RWPE2 (cell line): ENCODE measurements around the gene BRDT.

Experiments
- ATAC-seq: fragments of 200-7000 bp; cut with Tn5 transposase; 3 replicates; pipeline ENCODE4 v1.9.1; 2021; ENCODE audit warnings: low read depth
- DNase-seq: peaks from one replicate; pipeline ENCODE4 v3.0.0-alpha.2; 2020; ENCODE audit warnings: low spot score
- H3K27ac ChIP-seq: fragments of 450-650 bp; 2 replicates; pipeline ENCODE4 v1.5.1; 2017; ENCODE audit warnings: mild to moderate bottlenecking; ENCODE audit not compliant: poor library complexity, severe bottlenecking
- H3K27me3 ChIP-seq: fragments of 250-450 bp; sonication (Bioruptor Pico); 2 replicates; pipeline ENCODE4 v1.5.1; 2021; ENCODE audit warnings: mild to moderate bottlenecking, moderate library complexity; ENCODE audit not compliant: insufficient read depth, poor library complexity, severe bottlenecking
- H3K36me3 ChIP-seq: fragments of 250-450 bp; sonication (Bioruptor Pico); 2 replicates; pipeline ENCODE4 v1.5.1; 2020; ENCODE audit warnings: low read depth, mild to moderate bottlenecking, moderate library complexity
- H3K4me1 ChIP-seq: fragments of 250-450 bp; sonication (Bioruptor Pico); 2 replicates; pipeline ENCODE4 v1.5.1; 2021; ENCODE audit warnings: mild to moderate bottlenecking, moderate library complexity; ENCODE audit not compliant: insufficient read depth, poor library complexity, severe bottlenecking
- H3K4me3 ChIP-seq: fragments of 250-450 bp; sonication (Bioruptor Pico); 2 replicates; pipeline ENCODE4 v1.5.1; 2021; ENCODE audit warnings: mild to moderate bottlenecking, moderate library complexity; ENCODE audit not compliant: severe bottlenecking
- H3K9me3 ChIP-seq: fragments of 250-450 bp; sonication (Bioruptor Pico); 2 replicates; pipeline ENCODE4 v1.5.1; 2021; ENCODE audit warnings: mild to moderate bottlenecking, moderate library complexity; ENCODE audit not compliant: severe bottlenecking
- TF ChIP-seq, protein P1 (sequence below): fragments of 450-650 bp; IDR thresholded peaks from one replicate; pipeline ENCODE4 v1.5.1; 2017; ENCODE audit warnings: mild to moderate bottlenecking, moderate library complexity; ENCODE audit not compliant: poor library complexity, severe bottlenecking

Gene BRDT

DNA sequence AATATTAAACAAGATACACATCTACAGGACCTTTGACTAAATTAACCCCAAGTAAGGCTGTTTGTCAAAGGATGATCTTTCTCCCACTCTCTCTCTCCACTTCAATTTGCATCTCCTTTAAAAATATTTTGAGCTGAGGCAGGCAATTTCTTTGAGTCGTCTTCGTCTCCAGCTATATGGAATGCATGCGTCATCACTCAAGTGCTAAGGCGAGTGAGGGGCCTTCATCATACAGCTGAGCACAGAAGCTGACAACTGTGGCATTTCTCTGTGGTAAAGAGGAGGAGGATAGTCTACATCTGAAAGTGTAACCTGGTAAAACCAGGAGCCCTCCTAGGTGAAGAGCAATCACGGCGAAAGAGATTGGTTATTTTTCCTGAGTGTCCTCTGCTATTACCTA, 88.2 kb downstream of the BRDT start:
- H3K9me3 ChIP-seq, result peaks cover 2% of the 10 kb centered on the region
- H3K27ac ChIP-seq, result no peak overlapping the region
- H3K36me3 ChIP-seq, result no peaks in the 10 kb centered on the region
- no peaks in the 10 kb centered on the region for H3K4me1 ChIP-seq
- TF ChIP-seq, protein P1, sequence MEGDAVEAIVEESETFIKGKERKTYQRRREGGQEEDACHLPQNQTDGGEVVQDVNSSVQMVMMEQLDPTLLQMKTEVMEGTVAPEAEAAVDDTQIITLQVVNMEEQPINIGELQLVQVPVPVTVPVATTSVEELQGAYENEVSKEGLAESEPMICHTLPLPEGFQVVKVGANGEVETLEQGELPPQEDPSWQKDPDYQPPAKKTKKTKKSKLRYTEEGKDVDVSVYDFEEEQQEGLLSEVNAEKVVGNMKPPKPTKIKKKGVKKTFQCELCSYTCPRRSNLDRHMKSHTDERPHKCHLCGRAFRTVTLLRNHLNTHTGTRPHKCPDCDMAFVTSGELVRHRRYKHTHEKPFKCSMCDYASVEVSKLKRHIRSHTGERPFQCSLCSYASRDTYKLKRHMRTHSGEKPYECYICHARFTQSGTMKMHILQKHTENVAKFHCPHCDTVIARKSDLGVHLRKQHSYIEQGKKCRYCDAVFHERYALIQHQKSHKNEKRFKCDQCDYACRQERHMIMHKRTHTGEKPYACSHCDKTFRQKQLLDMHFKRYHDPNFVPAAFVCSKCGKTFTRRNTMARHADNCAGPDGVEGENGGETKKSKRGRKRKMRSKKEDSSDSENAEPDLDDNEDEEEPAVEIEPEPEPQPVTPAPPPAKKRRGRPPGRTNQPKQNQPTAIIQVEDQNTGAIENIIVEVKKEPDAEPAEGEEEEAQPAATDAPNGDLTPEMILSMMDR, result no peak
- H3K27me3 ChIP-seq, result no peaks in the 10 kb centered on the region
- no peak for DNase-seq
- ATAC-seq, result no peak
- no peak overlapping the region for H3K4me3 ChIP-seq

DNA sequence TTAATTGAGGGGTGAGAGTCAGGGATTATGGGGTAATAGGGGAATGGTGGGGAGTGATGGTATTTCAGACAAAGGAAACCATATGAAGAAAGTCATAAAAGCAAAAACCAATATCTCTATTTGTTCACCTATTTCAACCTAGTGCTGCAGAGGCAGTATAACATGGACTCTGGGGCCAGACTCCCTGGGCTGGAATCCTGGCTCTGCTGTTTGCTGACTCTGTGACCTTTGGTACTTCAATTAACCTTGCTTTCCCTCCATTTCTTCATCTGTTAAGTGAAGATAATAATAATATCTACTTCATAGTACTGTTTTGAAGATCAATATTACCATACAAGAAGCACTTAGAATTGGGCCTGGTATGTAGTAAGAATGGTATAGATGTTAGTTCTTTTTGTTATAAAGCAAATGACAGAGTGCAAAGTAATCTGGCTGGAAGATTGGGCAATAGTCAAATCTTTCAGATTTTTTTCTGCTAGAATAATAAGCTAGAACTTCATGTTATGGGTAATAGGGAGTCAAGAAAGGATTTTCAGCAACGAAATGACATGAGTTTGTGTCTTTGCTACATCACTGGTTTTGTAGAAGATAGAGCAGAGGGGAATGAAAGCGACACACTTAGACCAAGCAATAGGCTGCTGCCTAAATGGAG, 89.6 kb downstream of the BRDT start:
- Histone ChIP-seq H3K36me3 (no peaks in the 10 kb centered on the region), H3K4me1 (no peaks in the 10 kb centered on the region), H3K27ac (no peak overlapping the region), H3K9me3 (peaks cover 2% of the 10 kb centered on the region), H3K27me3 (no peaks in the 10 kb centered on the region), H3K4me3 (no peak overlapping the region)
- ATAC-seq (no peak), DNase-seq (no peak)
- TF ChIP-seq, protein P1, result no peak

DNA sequence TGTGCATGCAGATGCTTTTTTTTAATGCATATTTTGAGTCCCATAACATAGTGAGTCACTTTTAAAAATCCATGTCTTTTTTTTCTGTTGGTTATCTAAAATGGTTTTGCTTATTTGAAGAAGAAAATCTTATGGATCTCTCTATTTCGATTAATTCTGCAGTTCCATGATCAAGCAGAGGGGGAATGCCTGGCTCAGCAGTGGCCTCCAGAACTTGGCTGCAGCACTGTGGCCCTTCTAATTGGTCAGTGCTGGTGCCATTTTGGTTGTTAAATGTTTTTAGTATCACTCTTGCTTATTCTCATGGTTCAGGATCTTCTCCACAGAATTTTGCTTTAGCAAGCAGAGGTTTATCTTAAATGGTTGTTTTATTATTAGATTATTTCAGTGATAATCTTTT, 91.8 kb downstream of the BRDT start:
- Histone ChIP-seq H3K27me3 (no peaks in the 10 kb centered on the region), H3K36me3 (no peaks in the 10 kb centered on the region), H3K27ac (no peak overlapping the region), H3K4me3 (no peak overlapping the region), H3K9me3 (peaks cover 2% of the 10 kb centered on the region), H3K4me1 (no peaks in the 10 kb centered on the region)
- no peak for ATAC-seq
- DNase-seq, result no peak
- TF ChIP-seq, protein P1, result no peak

DNA sequence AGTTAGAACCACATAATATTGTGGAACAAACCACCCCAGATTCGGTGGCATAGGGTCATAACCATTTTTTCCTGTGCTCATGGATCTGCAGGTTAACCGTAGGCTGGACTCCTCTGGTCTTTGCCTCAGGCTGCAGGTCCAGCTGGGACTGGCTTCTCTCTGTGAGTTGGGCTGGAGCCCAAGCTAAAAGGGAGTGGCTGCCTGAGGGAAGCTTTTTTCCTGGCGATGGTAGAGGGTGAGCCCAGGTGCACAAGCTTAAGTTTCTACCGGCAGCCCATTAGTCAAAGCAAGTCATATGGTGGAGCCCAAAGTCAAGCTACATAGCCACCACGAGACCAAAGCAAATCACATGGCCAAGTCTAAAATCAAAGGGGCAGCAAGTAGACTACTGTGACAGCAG, 94.4 kb downstream of the BRDT start:
- DNase-seq (no peak), ATAC-seq (peak; percentile 57; the same call in 2 of the 3 replicates)
- Histone ChIP-seq H3K9me3 (peaks cover 2% of the 10 kb centered on the region), H3K27me3 (no peaks in the 10 kb centered on the region), H3K27ac (no peak overlapping the region), H3K4me3 (no peak overlapping the region), H3K4me1 (no peaks in the 10 kb centered on the region), H3K36me3 (no peaks in the 10 kb centered on the region)
- TF ChIP-seq, protein P1, result no peak

DNA sequence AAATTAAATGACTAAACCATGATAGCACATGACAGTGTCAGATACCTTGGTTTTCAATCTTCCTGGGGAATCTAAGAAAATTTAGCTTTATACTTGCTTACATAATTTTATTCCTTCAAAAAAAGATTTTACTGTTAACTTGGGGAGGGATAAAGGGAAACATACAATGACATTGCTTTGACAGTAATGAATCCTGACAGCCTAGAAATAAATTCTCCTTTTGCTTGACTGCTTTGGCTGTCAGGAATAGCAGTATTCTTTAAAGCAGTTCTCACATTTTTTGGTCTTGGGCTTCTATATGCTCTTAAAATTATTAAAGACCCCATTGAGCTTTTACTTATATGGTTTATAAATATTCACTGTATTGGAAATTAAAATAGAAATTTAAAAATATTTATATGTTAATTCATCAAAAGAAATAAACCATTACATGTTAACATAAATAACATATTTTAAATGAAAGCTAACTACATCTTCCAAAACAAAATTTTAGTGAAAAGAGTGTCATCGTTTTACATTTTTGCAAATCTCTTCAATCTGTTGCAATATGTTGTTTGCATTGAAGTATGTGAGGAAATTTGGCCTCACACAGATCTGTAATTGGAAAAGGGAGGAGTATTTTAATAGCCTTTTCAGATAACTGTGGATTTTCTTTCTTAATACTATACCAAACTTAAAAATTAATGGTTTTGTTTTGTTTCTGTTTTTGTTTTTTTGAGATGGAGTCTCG, 96.7 kb downstream of the BRDT start:
- no peaks in the 10 kb centered on the region for H3K27me3 ChIP-seq
- no peak for DNase-seq

More for the DNA sequence above, 96.7 kb downstream of the BRDT start:
- H3K4me1 ChIP-seq, result no peaks in the 10 kb centered on the region
- H3K9me3 ChIP-seq, result peaks cover 2% of the 10 kb centered on the region
- no peak overlapping the region for H3K27ac ChIP-seq
- TF ChIP-seq, protein P1, result no peak
- H3K36me3 ChIP-seq, result no peaks in the 10 kb centered on the region
- ATAC-seq, result no peak
- H3K4me3 ChIP-seq, result no peak overlapping the region
